ENCODE results near the gene GNA12.

GNA12 gene

DNA sequence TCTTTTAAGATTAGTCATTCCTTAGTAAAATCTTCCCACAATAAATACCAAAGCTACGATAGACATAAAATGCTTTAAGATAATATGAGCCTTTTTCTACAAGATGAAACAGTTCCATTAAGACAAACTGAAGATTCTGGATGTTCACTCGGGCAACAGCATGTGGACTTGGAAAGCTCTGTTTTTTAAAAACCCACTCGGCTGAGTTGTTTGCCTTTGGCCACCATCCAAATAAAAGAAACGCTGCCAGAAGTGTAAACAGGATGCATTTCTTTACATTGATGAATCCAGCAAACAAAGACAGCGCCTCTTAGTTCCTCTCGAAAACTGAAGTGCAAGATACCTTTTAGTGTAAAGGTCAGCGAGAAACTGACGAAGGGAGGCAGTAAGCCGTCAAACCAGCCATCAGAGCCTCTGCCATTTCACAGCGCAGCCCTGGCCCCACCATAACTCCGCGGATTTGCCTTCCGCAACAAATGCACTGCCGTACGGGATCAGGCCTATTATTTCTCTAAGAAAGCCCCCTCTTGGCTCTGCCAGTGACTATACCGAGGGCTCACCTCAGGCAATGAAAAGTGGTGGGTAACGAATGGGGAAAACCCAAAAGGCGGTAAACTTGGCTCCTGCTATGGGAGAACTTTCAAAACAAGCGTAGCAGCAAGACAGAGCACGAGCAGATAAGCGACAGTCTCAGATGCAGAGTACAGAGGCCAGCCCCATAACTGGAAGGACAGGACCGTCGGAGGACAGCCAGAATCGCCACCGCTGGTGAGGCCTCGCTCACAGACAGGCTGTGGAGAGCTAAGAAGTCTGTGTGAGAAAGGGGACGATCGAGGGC is 41.4 kb downstream of the GNA12 start:
- Histone ChIP-seq H3K27me3 (no peaks in the 10 kb centered on the region), H3K9ac (peak overlapping the region; percentile 33; the same call in 1 of the 2 replicates), H3K9me3 (0 out of 2 replicates have a peak, but pooled peaks cover 11% of the 10 kb centered on the region), H4K20me1 (peaks cover 41% of the 10 kb centered on the region), H3K27ac (peak overlapping the region; percentile 57; the same call in 1 of the 2 replicates), H3K4me3 (no peak overlapping the region), H3K4me1 (peaks cover 69% of the 10 kb centered on the region), H3K36me3 (peaks cover 41% of the 10 kb centered on the region), H3K4me2 (peak overlapping the region; percentile 61)
- TF ChIP-seq Cebpa-rat (IDR thresholded peaks at IDR 0.05) = no peak

DNA sequence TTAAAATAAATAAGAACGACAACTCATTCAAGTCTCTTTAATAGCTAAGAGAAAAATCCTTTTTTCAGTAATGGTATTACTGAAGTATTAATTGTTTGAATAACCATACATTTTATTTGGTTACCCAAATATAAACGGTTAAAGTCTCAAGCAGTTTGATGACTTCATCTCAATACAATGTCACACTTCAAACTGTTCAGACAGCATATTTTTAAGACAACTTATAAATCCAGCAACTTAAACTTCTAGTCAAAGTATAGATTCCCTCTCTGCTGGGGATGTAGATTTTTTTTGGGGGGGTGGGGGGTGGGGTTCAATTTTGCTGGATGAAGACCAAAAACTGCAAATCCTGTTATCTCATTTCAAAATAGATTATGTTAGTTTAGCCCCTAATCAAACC is 42.0 kb downstream of the GNA12 start:
- Histone ChIP-seq H3K4me2 (peak overlapping the region; percentile 61), H4K20me1 (peaks cover 47% of the 10 kb centered on the region), H3K4me3 (no peak overlapping the region)

DNA sequence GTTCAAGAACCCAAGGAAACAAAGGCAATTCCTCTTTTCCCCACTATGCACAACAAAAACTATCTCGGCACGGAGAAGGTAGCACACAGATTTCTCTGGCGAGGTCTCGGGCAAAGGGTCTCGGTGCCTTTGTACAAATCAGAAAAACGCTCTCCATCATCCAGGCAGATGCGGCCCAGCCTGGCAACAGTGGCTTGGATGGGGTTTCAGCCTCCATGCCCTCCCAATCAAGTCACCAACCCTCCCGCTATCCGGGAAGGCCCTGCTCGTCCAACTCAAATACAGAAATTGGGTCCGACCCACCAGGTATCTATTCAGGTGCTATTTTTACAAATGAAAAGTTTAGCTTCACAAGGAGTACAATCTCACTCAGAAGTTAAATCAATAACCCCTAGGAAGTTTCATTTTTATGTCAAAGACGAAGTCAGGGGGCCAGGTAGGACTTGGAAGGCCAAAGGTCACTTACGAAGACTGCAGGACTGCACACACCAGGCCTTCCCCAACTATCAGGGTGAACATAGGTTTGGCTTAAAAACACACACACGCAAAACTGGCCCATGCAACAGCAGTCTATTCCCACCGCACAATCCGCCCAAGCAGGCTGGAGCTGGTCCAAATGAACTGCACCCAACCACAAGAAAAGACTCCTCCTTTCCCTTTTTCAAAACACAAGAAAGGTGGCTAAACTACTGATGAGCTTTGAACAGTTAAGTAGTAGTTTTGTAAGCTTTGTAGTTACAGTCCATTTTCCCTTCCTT is 43.0 kb downstream of the GNA12 start:
- Histone ChIP-seq H3K27ac (peak overlapping the region; percentile 11; the same call in 1 of the 2 replicates), H3K9ac (no peak overlapping the region), H3K4me1 (peaks cover 75% of the 10 kb centered on the region), H3K9me3 (0 out of 2 replicates have a peak, but pooled peaks cover 11% of the 10 kb centered on the region), H3K4me3 (no peak overlapping the region), H4K20me1 (peaks cover 52% of the 10 kb centered on the region), H3K27me3 (no peaks in the 10 kb centered on the region), H3K36me3 (peaks cover 54% of the 10 kb centered on the region), H3K4me2 (peak overlapping the region; percentile 61)
- TF ChIP-seq Cebpa-rat (IDR thresholded peaks at IDR 0.05) = no peak

More for the DNA sequence above, 42.0 kb downstream of the GNA12 start:
- TF ChIP-seq Cebpa-rat (IDR thresholded peaks at IDR 0.05) = no peak
- Histone ChIP-seq H3K9ac (peak overlapping the region; percentile 33; the same call in 1 of the 2 replicates), H3K4me1 (peaks cover 70% of the 10 kb centered on the region), H3K36me3 (peaks cover 44% of the 10 kb centered on the region), H3K27me3 (no peaks in the 10 kb centered on the region), H3K27ac (peak overlapping the region; percentile 57; the same call in 1 of the 2 replicates), H3K9me3 (0 out of 2 replicates have a peak, but pooled peaks cover 11% of the 10 kb centered on the region)

DNA sequence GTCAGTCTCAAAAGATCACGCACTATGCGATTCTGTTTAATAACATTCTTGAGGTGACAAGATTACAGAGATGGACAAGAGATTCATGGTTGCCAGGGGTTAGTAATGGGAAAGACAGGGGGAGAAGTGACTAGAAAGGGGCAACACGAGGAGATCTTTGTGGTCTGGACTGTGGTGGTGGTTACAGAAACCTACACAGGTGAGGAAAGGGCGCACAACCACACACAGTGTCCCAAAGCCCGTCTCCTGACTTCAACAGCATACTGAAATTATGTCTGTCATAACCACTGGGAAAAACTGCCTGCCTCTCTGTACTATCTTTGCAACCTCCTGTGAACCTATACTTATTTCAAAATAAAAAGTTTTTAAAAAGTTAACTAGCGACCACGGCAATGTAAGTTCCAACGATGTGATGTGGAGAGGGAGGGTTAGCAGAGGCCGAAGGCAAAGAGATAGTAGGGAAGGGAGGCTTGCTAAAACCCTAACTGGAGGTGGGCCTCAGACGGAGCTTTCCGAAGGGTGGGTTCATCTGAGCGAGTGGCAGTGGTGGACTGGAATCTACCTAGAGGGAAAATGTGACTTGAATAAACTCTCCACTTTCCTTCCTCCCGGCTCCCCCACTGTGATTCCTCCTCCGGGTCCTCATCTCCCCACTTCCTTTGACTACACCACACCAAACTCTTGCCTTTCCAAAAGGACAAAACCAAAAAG is 43.7 kb downstream of the GNA12 start:
- Histone ChIP-seq H3K4me1 (peaks cover 72% of the 10 kb centered on the region), H3K4me3 (no peak overlapping the region), H3K4me2 (peak overlapping the region; percentile 61), H3K27ac (no peak overlapping the region), H3K9ac (no peak overlapping the region), H3K36me3 (peaks cover 58% of the 10 kb centered on the region), H3K27me3 (no peaks in the 10 kb centered on the region), H4K20me1 (peaks cover 58% of the 10 kb centered on the region), H3K9me3 (0 out of 2 replicates have a peak, but pooled peaks cover 11% of the 10 kb centered on the region)
- TF ChIP-seq Cebpa-rat (IDR thresholded peaks at IDR 0.05) = no peak

DNA sequence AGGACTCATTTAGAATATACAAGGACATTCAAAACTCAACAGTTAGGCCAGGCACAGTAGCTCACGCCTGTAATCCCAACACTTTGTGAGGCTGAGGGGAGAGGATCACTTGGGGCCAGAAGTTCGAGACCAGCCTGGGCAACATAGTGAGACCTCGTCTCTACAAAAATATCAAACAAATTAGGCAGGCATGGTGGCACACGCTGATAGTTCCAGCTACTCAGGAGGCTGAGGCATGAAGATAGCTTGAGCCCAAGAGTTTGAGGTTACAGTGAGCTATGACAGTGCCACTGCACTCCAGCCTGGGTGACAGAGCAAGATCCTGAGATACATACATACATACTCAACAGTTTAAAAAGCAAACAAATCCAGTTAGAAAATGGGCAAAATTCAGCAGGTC is 44.9 kb downstream of the GNA12 start:
- Histone ChIP-seq H3K4me3 (no peak overlapping the region), H3K36me3 (peaks cover 58% of the 10 kb centered on the region), H3K27me3 (no peaks in the 10 kb centered on the region), H3K4me2 (no peak overlapping the region), H3K4me1 (peaks cover 64% of the 10 kb centered on the region), H3K9ac (no peak overlapping the region), H3K27ac (no peak overlapping the region), H3K9me3 (0 out of 2 replicates have a peak, but pooled peaks cover 11% of the 10 kb centered on the region), H4K20me1 (peaks cover 66% of the 10 kb centered on the region)
- no peak for TF ChIP-seq Cebpa-rat (IDR thresholded peaks at IDR 0.05)

DNA sequence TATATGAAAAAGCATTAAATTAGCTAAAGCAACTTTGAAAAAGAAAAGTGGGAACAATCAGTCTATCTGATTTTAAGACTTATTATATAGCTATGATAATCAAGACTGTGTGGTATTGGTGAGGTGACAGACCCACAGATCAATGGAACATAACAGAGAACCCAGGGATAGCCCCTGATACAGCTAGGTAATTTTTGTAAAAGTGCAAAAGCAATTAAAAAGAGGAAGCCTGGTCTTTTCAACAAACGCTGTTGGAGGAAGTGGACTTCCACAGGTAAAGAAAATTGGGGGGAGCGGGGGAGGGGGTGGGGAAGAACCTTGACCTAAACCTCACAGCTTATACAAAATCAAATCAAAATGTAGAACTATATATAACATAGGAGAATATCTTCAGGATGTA is 45.4 kb downstream of the GNA12 start:
- peaks cover 66% of the 10 kb centered on the region for H4K20me1 ChIP-seq
- no peak for TF ChIP-seq Cebpa-rat (IDR thresholded peaks at IDR 0.05)
- H3K36me3 ChIP-seq = peaks cover 61% of the 10 kb centered on the region
- no peak overlapping the region for H3K9ac ChIP-seq
- H3K4me3 ChIP-seq = no peak overlapping the region
- H3K27me3 ChIP-seq = no peaks in the 10 kb centered on the region
- no peak overlapping the region for H3K4me2 ChIP-seq
- no peak overlapping the region for H3K27ac ChIP-seq
- peaks cover 58% of the 10 kb centered on the region for H3K4me1 ChIP-seq
- H3K9me3 ChIP-seq = 0 out of 2 replicates have a peak, but pooled peaks cover 11% of the 10 kb centered on the region

DNA sequence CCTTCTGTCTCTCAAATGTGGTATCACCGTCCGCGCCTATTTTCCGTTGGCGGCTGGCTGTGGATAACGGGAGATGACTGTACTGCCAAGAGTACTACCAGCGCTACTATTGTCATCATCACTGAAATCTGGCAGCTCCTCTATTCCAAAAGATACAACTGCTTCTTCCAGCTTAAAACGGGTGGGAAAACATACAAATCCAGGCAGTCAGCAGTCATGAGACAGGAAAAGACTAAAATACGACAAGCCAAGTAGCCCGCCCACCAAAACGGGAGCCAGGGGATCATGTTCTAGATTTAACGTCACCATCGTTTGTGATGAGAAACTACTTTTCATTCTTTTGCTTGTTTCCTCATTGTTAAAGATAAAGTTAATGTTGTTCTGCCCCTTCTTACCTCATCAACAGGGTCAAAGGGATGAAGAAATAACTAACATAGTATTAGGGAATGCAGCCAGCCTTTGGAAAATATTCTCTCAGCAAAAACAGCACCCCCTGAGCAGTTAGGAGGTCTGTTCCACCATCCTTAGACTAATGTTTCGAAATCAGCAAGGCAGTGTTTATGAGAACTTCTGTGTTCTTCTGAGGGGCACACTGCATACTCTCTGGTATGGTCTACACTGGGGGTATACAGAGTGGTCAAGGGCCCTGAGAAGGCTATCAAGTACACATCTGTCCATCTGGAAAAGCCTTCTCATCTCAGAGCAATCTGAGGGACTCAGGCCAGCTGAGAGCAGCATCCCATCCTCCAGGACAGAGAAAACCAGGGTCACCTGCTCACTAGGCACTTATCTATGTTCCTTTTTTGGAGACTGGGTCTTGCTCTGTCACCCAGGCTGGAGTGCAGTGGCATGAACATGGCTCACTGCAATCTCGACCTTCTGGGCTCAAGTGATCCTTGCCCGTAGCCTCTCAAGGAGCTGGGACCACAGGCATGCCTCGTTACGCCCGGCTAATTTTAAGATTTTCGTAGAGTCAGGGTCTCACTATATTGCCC is 47.5 kb downstream of the GNA12 start:
- Histone ChIP-seq H3K27me3 (no peaks in the 10 kb centered on the region), H3K9me3 (0 out of 2 replicates have a peak, but pooled peaks cover 11% of the 10 kb centered on the region), H3K4me1 (peaks cover 38% of the 10 kb centered on the region), H3K36me3 (peaks cover 70% of the 10 kb centered on the region), H3K27ac (peak overlapping the region; percentile 24; the same call in 1 of the 2 replicates), H3K9ac (no peak overlapping the region), H4K20me1 (peaks cover 61% of the 10 kb centered on the region), H3K4me2 (peak overlapping the region; percentile 10; the same call in 1 of the 2 replicates), H3K4me3 (no peak overlapping the region)
- TF ChIP-seq Cebpa-rat (IDR thresholded peaks at IDR 0.05) = no peak

DNA sequence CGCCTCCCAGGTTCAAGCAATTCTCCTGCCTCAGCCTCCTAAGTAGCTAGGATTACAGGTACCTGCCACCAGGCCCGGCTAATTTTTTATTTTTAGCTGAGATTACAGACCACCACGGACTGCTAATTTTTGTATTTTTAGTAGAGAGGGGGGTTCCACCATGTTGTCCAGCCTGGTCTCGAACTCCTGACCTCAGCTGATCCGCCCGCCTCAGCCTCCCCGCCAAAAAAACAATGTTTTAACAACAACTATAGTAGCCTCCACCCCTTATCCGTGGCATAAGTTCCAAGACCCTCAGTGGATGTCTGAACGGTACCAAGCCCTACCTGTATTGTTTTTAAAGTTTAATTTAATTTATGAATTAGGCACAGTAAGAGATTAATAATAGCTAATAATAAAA is 48.2 kb downstream of the GNA12 start:
- peaks cover 31% of the 10 kb centered on the region for H3K4me1 ChIP-seq
- H3K27me3 ChIP-seq = no peaks in the 10 kb centered on the region
- no peak overlapping the region for H3K4me3 ChIP-seq
- H4K20me1 ChIP-seq = peaks cover 54% of the 10 kb centered on the region
- H3K36me3 ChIP-seq = peaks cover 77% of the 10 kb centered on the region
- H3K9ac ChIP-seq = no peak overlapping the region
- no peak overlapping the region for H3K4me2 ChIP-seq
- 0 out of 2 replicates have a peak, but pooled peaks cover 10% of the 10 kb centered on the region for H3K9me3 ChIP-seq
- no peak overlapping the region for H3K27ac ChIP-seq
- no peak for TF ChIP-seq Cebpa-rat (IDR thresholded peaks at IDR 0.05)

Data from BLaER1 (cell line).